ENCODE results near the gene CYB561D2. TPM values are rescaled to one million over a fixed set of nuclear protein-coding genes. Genes with fewer than 3 reads are reported as not detected.

The CYB561D2 gene
- total and polyA plus RNA-seq, 2 of the 13 experiments (the other 11 are each of a cell fraction or from before 2014, with no cell fraction given): 11.1 to 17.2 TPM

DNA sequence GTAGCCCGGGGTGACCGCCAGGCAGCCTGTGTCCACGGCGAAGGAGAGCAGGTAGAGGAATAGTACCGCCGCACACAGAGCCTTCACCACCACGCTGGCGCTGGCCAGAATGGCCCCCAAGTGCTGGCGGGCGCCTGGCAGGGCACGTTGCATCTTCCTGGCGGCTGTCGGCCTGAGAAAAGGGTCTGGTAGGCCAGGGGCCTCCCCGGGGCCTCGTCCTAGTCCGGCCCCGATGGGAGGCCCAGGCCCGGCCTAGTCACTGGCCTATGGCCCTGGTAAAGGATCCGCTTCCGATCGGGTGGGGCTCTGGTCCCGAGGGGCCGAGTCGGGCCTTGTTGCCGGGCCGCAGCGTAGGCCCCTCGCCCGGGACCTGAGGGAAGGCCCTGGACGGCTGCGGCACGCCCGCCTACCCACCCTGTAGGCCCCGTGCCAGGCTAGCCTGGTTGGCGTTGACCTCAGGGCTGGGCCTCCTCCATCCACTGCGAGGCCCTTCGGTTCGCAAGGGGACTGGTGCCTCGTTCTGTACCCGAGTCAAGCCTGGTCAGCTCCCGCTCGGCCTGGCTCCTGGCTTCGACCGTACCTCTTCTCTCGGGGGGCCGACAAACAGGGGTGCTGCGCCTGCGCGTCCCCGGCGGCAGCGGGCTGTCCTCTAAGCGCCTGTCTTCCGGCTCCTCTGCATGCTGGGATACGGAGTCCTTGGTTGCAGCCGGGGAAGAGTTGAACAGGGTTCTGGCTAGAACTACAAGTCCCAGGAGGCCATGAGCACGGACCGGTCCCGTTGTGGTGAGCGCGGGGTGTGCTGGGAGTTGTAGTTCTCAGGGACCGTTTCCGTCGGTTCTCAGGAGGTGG lies 8.5 kb downstream of the CYB561D2 start, which contains the start of gene TMEM115 (continued):
- TF ChIP-seq LCORL (IDR thresholded peaks at IDR 0.05) (0 out of 2 replicates have a peak, but pooled peaks have one; percentile 39), LCORL (CRISPR knock-in tag; IDR thresholded peaks at IDR 0.05) (0 out of 2 replicates have a peak, but pooled peaks have one; percentile 40), ZNF589 (CRISPR knock-in tag; conservative IDR thresholded peaks at IDR 0.05) (no peak), KDM3A (CRISPR knock-in tag; IDR thresholded peaks at IDR 0.05; ENCODE audit: low read depth) (no peak), MXI1 (IDR thresholded peaks at IDR 0.05; ENCODE audit: borderline replicate concordance, low read depth, low read length) (peak; percentile 76; the same call in 1 of the 3 replicates), ZNF160 (CRISPR knock-in tag; IDR thresholded peaks at IDR 0.05) (no peak; the same call in 1 of the 2 replicates), MLLT10 (CRISPR knock-in tag; IDR thresholded peaks at IDR 0.05) (no peak), ZNF3 (CRISPR knock-in tag; IDR thresholded peaks at IDR 0.05) (no peak), ATF1 (CRISPR knock-in tag; IDR thresholded peaks at IDR 0.05) (peak; percentile 85), IKZF1 (IDR thresholded peaks at IDR 0.05) (no peak), ZFP36L1 (CRISPR knock-in tag; IDR thresholded peaks at IDR 0.05) (peak; percentile 87; the same call in 1 of the 2 replicates), HMGA1 (CRISPR knock-in tag; conservative IDR thresholded peaks at IDR 0.05) (no peak), ZSCAN29 (CRISPR knock-in tag; conservative IDR thresholded peaks at IDR 0.05) (0 out of 2 replicates have a peak, but pooled peaks have one; percentile 52), SNRNP70 (IDR thresholded peaks at IDR 0.05; ENCODE audit: low read depth, low read length) (no peak)
- TF ChIP-seq, protein P1, sequence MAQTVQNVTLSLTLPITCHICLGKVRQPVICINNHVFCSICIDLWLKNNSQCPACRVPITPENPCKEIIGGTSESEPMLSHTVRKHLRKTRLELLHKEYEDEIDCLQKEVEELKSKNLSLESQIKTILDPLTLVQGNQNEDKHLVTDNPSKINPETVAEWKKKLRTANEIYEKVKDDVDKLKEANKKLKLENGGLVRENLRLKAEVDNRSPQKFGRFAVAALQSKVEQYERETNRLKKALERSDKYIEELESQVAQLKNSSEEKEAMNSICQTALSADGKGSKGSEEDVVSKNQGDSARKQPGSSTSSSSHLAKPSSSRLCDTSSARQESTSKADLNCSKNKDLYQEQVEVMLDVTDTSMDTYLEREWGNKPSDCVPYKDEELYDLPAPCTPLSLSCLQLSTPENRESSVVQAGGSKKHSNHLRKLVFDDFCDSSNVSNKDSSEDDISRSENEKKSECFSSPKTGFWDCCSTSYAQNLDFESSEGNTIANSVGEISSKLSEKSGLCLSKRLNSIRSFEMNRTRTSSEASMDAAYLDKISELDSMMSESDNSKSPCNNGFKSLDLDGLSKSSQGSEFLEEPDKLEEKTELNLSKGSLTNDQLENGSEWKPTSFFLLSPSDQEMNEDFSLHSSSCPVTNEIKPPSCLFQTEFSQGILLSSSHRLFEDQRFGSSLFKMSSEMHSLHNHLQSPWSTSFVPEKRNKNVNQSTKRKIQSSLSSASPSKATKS (CRISPR knock-in tag; IDR thresholded peaks at IDR 0.05): no peak
- TF ChIP-seq, protein P2, sequence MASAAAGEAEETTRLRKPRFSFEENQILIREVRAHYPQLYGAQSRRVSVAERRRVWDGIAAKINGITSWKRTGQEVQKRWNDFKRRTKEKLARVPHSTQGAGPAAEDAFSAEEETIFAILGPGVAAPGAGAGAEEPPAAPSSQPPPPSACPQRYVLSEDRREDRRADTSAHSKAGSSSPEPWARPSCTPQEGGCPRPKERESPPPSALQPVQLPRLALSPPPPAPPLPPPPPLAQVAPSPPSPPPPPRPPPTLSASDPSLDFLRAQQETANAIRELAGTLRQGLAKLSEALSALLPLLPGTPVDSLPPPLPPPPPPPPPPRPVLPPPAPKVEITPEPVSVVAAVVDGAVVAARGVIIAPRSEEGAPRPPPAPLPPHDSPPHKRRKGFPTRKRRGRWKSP (CRISPR knock-in tag; IDR thresholded peaks at IDR 0.05): 0 out of 2 replicates have a peak, but pooled peaks have one; percentile 82
- TF ChIP-seq, protein P3, sequence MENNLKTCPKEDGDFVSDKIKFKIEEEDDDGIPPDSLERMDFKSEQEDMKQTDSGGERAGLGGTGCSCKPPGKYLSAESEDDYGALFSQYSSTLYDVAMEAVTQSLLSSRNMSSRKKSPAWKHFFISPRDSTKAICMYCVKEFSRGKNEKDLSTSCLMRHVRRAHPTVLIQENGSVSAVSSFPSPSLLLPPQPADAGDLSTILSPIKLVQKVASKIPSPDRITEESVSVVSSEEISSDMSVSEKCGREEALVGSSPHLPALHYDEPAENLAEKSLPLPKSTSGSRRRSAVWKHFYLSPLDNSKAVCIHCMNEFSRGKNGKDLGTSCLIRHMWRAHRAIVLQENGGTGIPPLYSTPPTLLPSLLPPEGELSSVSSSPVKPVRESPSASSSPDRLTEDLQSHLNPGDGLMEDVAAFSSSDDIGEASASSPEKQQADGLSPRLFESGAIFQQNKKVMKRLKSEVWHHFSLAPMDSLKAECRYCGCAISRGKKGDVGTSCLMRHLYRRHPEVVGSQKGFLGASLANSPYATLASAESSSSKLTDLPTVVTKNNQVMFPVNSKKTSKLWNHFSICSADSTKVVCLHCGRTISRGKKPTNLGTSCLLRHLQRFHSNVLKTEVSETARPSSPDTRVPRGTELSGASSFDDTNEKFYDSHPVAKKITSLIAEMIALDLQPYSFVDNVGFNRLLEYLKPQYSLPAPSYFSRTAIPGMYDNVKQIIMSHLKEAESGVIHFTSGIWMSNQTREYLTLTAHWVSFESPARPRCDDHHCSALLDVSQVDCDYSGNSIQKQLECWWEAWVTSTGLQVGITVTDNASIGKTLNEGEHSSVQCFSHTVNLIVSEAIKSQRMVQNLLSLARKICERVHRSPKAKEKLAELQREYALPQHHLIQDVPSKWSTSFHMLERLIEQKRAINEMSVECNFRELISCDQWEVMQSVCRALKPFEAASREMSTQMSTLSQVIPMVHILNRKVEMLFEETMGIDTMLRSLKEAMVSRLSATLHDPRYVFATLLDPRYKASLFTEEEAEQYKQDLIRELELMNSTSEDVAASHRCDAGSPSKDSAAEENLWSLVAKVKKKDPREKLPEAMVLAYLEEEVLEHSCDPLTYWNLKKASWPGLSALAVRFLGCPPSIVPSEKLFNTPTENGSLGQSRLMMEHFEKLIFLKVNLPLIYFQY (CRISPR knock-in tag; IDR thresholded peaks at IDR 0.05; ENCODE audit: borderline replicate concordance): peak; percentile 53; the same call in 1 of the 2 replicates
